ENCODE measurements around the gene BCAR3. TPM values are rescaled to one million over a fixed set of nuclear protein-coding genes. Genes with fewer than 3 reads are reported as not detected.
A peak's percentile ranks its signal among the peaks of the same experiment; 100 is the strongest.
"Not testable (repeated sequence)": the region's sequence is repeated elsewhere in the genome, so short reads cannot be mapped to it uniquely, and the experiment has no call there.

Gene BCAR3
- total RNA-seq, 6 experiments from 2014 or later, result 24.4 to 55.1 (median 26.2) TPM

GRCh38 chr1:93662481-93663207, 19.0 kb downstream of the BCAR3 start:
- Mint-ChIP-seq H3K4me1 (ENCODE audit: low read depth) (peaks cover 86% of the 10 kb centered on the region), H3K27me3 (ENCODE audit: insufficient read depth) (peaks cover 4% of the 10 kb centered on the region), H3K27ac (peak overlapping the region; percentile 88), H3K36me3 (ENCODE audit: low read depth) (peaks cover 52% of the 10 kb centered on the region), H3K4me3 (peak overlapping the region; percentile 72), H3K9me3 (peaks cover 3% of the 10 kb centered on the region; the same call in 1 of the 2 replicates)
- peak; percentile 48 for DNase-seq
- TF ChIP-seq, protein P1, sequence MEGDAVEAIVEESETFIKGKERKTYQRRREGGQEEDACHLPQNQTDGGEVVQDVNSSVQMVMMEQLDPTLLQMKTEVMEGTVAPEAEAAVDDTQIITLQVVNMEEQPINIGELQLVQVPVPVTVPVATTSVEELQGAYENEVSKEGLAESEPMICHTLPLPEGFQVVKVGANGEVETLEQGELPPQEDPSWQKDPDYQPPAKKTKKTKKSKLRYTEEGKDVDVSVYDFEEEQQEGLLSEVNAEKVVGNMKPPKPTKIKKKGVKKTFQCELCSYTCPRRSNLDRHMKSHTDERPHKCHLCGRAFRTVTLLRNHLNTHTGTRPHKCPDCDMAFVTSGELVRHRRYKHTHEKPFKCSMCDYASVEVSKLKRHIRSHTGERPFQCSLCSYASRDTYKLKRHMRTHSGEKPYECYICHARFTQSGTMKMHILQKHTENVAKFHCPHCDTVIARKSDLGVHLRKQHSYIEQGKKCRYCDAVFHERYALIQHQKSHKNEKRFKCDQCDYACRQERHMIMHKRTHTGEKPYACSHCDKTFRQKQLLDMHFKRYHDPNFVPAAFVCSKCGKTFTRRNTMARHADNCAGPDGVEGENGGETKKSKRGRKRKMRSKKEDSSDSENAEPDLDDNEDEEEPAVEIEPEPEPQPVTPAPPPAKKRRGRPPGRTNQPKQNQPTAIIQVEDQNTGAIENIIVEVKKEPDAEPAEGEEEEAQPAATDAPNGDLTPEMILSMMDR (IDR thresholded peaks at IDR 0.05), result no peak

DNA sequence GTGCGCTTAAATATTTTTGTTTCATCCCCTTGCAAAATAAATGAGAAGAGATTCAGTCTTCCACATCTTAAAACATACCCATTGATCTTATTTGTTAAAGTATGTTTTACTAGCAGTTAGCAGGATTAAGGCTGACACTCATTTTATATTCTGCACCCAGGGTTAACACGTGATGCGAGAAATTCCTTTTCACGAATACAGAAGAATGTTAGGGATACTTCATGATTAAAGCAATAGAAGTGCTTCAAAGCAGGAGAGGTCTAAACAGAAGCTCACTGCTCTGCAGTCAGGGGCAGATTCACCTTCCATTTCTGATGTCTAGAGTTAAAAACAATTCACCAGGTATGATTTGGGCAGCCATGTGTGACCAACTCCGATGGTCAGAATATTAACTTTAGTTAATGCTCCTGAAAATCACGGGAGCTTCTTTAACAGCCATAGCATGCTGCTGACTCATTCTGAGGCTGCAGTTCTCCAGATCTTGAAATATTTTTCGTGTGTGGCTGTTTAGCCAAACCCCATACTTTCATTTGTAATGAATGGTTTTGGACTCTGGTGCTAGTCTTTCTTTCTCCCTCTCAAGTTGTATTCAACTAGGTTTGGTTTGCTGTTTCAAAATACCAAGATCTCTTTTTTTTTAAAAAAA, 19.7 kb downstream of the BCAR3 start:
- H3K36me3 Mint-ChIP-seq (ENCODE audit: low read depth), result peaks cover 48% of the 10 kb centered on the region
- H3K4me1 Mint-ChIP-seq (ENCODE audit: low read depth), result peaks cover 80% of the 10 kb centered on the region
- H3K27ac Mint-ChIP-seq, result peak overlapping the region; percentile 88
- TF ChIP-seq, protein P1 (IDR thresholded peaks at IDR 0.05), result no peak
- peak; percentile 81 for DNase-seq
- peaks cover 3% of the 10 kb centered on the region; the same call in 1 of the 2 replicates for H3K9me3 Mint-ChIP-seq
- H3K27me3 Mint-ChIP-seq (ENCODE audit: insufficient read depth), result peaks cover 4% of the 10 kb centered on the region
- H3K4me3 Mint-ChIP-seq, result peak overlapping the region; percentile 72

GRCh38 chr1:93661341-93661740, 20.3 kb downstream of the BCAR3 start:
- H3K4me3 Mint-ChIP-seq; H3K9me3 Mint-ChIP-seq; H3K27me3 Mint-ChIP-seq (ENCODE audit: insufficient read depth); DNase-seq: not testable (repeated sequence)
- peaks cover 80% of the 10 kb centered on the region for H3K4me1 Mint-ChIP-seq (ENCODE audit: low read depth)
- H3K27ac Mint-ChIP-seq, result peak overlapping the region; percentile 88
- H3K36me3 Mint-ChIP-seq (ENCODE audit: low read depth), result peaks cover 42% of the 10 kb centered on the region

- TF ChIP-seq, protein P1 (IDR thresholded peaks at IDR 0.05), result no peak
- Mint-ChIP-seq H3K27ac (peak overlapping the region; percentile 65), H3K27me3 (ENCODE audit: insufficient read depth) (peaks cover 4% of the 10 kb centered on the region), H3K36me3 (ENCODE audit: low read depth) (peaks cover 53% of the 10 kb centered on the region), H3K4me1 (ENCODE audit: low read depth) (peaks cover 80% of the 10 kb centered on the region), H3K4me3 (0 out of 2 replicates have a peak overlapping the region, but pooled peaks have one; percentile 4), H3K9me3 (peaks cover 3% of the 10 kb centered on the region; the same call in 1 of the 2 replicates)
- DNase-seq, result no peak
Observed at GRCh38 chr1:93659822-93660503, 21.7 kb downstream of the BCAR3 start.

DNA sequence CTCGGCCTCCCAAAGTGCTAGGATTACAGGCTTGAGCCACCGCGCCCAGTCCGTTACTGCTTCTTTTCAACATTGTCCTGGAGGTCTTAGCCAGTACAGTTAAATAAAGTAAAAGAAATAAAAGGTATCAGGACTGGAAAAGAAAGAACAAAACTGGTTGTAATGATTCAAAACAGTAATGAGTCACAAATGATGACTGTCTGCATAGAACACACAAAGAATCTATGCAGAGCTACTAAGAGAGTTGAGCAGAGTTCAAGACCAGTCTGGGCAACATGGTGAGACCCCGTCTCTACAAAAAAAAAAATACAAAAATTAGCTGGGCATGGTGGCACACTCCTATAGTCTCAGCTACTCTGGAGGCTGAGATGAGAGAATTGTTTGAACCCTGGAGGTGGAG, 23.4 kb downstream of the BCAR3 start:
- Mint-ChIP-seq H3K27me3 (ENCODE audit: insufficient read depth) (no peaks in the 10 kb centered on the region), H3K27ac (peak overlapping the region; percentile 78), H3K9me3 (no peaks in the 10 kb centered on the region), H3K4me3 (peak overlapping the region; percentile 53; the same call in 1 of the 2 replicates), H3K4me1 (ENCODE audit: low read depth) (peaks cover 75% of the 10 kb centered on the region), H3K36me3 (ENCODE audit: low read depth) (peaks cover 57% of the 10 kb centered on the region)
- DNase-seq, result no peak
- TF ChIP-seq, protein P1 (IDR thresholded peaks at IDR 0.05), result no peak

Data from HFFc6 (cell line).